ENCODE results near the gene TEX101.

The TEX101 gene

DNA sequence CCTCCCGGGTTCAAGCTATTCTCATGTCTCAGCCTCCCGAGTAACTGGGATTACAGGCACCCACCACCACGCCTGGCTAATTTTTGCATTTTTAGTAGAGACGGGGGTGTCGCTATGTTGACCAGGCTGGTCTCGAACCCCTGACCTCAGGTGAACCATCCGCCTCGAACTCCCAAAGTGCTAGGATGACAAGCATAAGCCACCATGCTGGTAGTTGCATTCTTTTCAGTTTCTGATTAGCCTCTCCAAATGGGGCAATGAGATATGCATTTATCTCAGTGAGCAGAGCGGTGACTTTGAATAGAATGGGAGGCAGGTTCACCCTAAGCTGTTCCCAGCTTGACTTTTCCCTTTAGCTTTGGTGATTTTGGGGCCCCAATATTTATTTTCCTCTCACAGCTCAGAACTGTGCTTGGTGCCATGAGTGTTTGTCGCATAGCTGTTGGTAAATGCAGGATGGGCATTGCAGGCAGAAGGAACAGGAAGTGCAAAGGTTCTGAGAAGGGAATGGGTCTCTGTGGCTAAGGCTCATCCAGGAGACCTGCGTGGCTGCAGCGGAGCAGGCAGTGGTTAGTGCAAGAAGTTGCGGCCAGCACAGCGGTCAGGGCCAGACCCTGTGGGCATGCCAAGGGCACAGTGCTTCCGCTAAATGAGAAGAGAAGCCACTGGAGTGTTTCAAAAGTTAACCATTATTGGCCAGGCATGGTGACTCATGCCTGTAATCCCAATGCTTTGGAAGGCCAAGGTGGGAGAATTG is 30.0 kb downstream of the TEX101 start:
- Histone ChIP-seq H3K27ac (ENCODE audit: low read depth, low read length) (no peak overlapping the region), H3K36me3 (ENCODE audit: control insufficient read depth in 5 of 5, insufficient read depth in 5 of 5, low read length in 5 of 5) (no peaks in the 10 kb centered on the region), H3K9me3 (ENCODE audit: control insufficient read depth in 5 of 5, low read length in 5 of 5) (no peaks in the 10 kb centered on the region), H3K9ac (ENCODE audit: low read length in 5 of 5) (no peak overlapping the region), H3K4me3 (ENCODE audit: low read depth in 1 of 5, low read length in 5 of 5) (no peak overlapping the region), H3K4me1 (ENCODE audit: control insufficient read depth in 5 of 5, insufficient read depth in 5 of 5, low read length in 5 of 5) (peaks cover 0 to 5% (median 0%) of the 10 kb centered on the region in 5 donors), H3K27me3 (ENCODE audit: control insufficient read depth in 5 of 5, insufficient read depth in 4 of 5, low read length in 5 of 5) (no peaks in the 10 kb centered on the region)

DNA sequence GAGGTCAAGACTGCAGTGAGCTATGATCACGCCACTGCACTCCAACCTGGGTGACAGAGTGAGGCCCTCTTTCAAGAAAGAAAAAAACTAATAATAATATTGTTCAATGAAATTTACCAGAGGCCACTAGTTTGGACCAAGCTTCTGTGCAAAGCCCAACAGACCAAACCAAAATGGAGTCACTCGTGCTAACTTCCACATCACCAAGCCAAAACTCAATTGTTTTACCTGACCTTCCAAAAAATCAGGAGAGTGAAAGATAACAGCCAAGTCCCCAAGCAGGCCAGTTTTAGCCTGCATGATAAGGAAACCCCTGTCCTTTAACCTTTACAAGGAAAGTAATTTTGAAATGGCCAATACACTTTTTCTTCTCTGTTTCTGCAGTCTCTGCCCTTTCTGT is 30.7 kb downstream of the TEX101 start:
- Histone ChIP-seq H3K9me3 (ENCODE audit: control insufficient read depth in 5 of 5, low read length in 5 of 5) (no peaks in the 10 kb centered on the region), H3K27me3 (ENCODE audit: control insufficient read depth in 5 of 5, insufficient read depth in 4 of 5, low read length in 5 of 5) (no peaks in the 10 kb centered on the region), H3K27ac (ENCODE audit: low read depth, low read length) (no peak overlapping the region), H3K36me3 (ENCODE audit: control insufficient read depth in 5 of 5, insufficient read depth in 5 of 5, low read length in 5 of 5) (no peaks in the 10 kb centered on the region), H3K9ac (ENCODE audit: low read length in 5 of 5) (no peak overlapping the region), H3K4me1 (ENCODE audit: control insufficient read depth in 5 of 5, insufficient read depth in 5 of 5, low read length in 5 of 5) (peaks cover 0 to 5% (median 0%) of the 10 kb centered on the region in 5 donors), H3K4me3 (ENCODE audit: low read depth in 1 of 5, low read length in 5 of 5) (no peak overlapping the region)

DNA sequence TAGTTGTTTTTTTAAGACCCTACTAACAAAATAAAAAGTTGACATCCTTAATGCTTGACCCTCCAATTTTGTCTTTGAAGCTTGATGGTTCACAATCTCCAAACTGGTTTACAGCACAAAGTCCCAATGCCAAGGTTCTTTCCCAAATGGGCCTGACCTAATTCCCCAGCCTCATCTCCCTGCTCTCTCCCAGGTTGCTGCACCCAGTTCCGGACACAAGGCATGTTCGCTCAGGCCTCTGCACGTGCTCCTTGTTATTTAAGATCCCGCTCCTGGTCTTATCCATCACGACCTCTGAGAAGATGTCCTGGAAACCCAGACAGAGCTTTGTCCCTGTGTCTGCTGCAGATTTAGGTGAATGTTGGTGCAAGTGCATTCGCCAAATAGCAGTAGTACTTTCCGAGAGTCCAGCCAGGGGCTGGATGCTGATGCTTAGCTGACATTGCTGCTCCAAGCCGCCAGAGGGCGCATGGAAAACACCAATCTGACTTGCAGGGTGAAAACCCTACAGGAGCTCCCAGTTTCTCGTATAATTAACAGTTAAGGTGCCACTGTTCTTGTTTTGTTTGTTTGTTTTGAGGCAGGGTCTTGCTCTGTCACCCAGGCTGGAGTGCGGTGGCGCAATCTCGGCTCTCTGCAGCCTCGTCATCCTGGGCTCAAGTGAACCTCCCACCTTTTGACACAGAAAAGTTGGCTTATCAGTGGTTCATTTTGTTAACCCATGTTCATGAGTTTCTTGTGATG is 32.2 kb downstream of the TEX101 start:
- Histone ChIP-seq H3K27ac (ENCODE audit: low read depth, low read length) (no peak overlapping the region), H3K27me3 (ENCODE audit: control insufficient read depth in 5 of 5, insufficient read depth in 4 of 5, low read length in 5 of 5) (no peaks in the 10 kb centered on the region), H3K36me3 (ENCODE audit: control insufficient read depth in 5 of 5, insufficient read depth in 5 of 5, low read length in 5 of 5) (no peaks in the 10 kb centered on the region), H3K4me3 (ENCODE audit: low read depth in 1 of 5, low read length in 5 of 5) (no peak overlapping the region), H3K9me3 (ENCODE audit: control insufficient read depth in 5 of 5, low read length in 5 of 5) (no peaks in the 10 kb centered on the region), H3K9ac (ENCODE audit: low read length in 5 of 5) (no peak overlapping the region), H3K4me1 (ENCODE audit: control insufficient read depth in 5 of 5, insufficient read depth in 5 of 5, low read length in 5 of 5) (peaks cover 0 to 5% (median 0%) of the 10 kb centered on the region in 5 donors)

DNA sequence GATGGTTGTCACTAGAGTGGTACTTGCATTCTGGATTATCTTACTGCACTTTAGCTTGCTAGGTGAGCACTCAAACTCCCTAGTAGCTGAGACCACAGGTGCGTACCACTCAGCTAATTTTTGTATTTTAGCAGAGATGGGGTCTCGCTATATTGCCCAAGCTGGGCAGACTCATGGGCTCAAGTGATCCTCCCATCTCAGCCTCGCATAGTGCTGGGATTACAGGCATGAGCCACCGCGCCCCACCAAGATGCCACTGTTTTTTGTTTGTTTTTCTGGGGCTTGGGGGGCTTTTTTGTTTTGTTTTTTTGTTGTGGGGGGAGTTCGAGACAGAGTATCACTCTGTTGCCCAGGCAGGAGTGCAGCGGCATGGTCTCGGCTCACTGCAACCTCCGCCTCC is 33.0 kb downstream of the TEX101 start:
- Histone ChIP-seq H3K4me3 (ENCODE audit: low read depth in 1 of 5, low read length in 5 of 5) (no peak overlapping the region), H3K27ac (ENCODE audit: low read depth, low read length) (no peak overlapping the region)

DNA sequence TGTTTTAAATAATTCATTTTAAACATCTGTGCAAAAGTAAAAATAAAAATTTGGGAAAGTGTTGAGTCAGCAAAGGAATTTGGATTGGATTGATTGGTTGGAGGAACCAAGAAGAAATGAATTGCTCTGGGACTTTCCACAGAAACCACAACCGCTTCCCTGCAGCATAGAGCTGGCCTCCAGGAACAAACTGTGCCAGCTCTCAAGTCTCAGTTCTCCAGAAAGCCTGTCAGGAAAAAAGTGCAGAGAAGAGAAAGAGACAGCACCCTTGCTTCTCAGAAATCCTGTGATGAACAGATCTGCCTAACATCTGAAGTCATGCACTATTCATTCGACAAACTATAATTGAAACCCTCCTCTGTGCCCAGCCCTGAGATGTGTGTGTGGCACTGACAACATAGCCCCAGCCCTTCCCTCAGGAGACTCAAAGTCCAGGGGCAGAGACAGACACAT is 35.9 kb downstream of the TEX101 start:
- H3K36me3 ChIP-seq (ENCODE audit: control insufficient read depth in 5 of 5, insufficient read depth in 5 of 5, low read length in 5 of 5), result no peaks in the 10 kb centered on the region
- H3K9me3 ChIP-seq (ENCODE audit: control insufficient read depth in 5 of 5, low read length in 5 of 5), result peaks cover 0 to 6% (median 4%) of the 10 kb centered on the region in 5 donors
- H3K27ac ChIP-seq (ENCODE audit: low read depth, low read length), result no peak overlapping the region
- no peak overlapping the region for H3K9ac ChIP-seq (ENCODE audit: low read length in 5 of 5)
- peaks cover 0 to 5% (median 0%) of the 10 kb centered on the region in 5 donors for H3K4me1 ChIP-seq (ENCODE audit: control insufficient read depth in 5 of 5, insufficient read depth in 5 of 5, low read length in 5 of 5)
- no peaks in the 10 kb centered on the region for H3K27me3 ChIP-seq (ENCODE audit: control insufficient read depth in 5 of 5, insufficient read depth in 4 of 5, low read length in 5 of 5)
- H3K4me3 ChIP-seq (ENCODE audit: low read depth in 1 of 5, low read length in 5 of 5), result no peak overlapping the region

More for the DNA sequence above, 33.0 kb downstream of the TEX101 start:
- Histone ChIP-seq H3K9me3 (ENCODE audit: control insufficient read depth in 5 of 5, low read length in 5 of 5) (peaks cover 0 to 4% (median 2%) of the 10 kb centered on the region in 5 donors), H3K27me3 (ENCODE audit: control insufficient read depth in 5 of 5, insufficient read depth in 4 of 5, low read length in 5 of 5) (no peaks in the 10 kb centered on the region), H3K9ac (ENCODE audit: low read length in 5 of 5) (no peak overlapping the region), H3K4me1 (ENCODE audit: control insufficient read depth in 5 of 5, insufficient read depth in 5 of 5, low read length in 5 of 5) (peaks cover 0 to 5% (median 0%) of the 10 kb centered on the region in 5 donors), H3K36me3 (ENCODE audit: control insufficient read depth in 5 of 5, insufficient read depth in 5 of 5, low read length in 5 of 5) (no peaks in the 10 kb centered on the region)

DNA sequence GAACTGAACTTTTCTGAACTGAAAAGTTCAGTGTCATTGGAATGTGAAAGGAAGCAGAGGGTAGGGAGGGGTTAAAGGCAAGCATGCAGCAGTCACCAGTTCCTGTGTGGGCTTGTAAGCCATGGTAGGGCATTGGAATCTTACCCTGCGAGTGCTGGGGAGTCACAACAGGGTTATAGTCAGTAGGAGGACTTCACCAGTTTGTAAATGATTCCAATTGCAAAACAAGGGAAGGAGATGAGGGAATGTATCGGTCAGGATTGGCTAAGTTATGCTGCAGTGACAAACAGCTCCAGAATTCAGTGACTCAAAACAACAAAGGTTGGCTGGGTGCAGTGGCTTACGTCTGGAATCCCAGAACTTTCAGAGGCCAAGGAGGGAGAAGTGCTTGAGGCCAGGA is 37.9 kb downstream of the TEX101 start:
- no peaks in the 10 kb centered on the region for H3K36me3 ChIP-seq (ENCODE audit: control insufficient read depth in 5 of 5, insufficient read depth in 5 of 5, low read length in 5 of 5)
- no peak overlapping the region for H3K27ac ChIP-seq (ENCODE audit: low read depth, low read length)
- H3K4me1 ChIP-seq (ENCODE audit: control insufficient read depth in 5 of 5, insufficient read depth in 5 of 5, low read length in 5 of 5), result peaks cover 0 to 5% (median 0%) of the 10 kb centered on the region in 5 donors
- no peak overlapping the region for H3K4me3 ChIP-seq (ENCODE audit: low read depth in 1 of 5, low read length in 5 of 5)
- H3K9ac ChIP-seq (ENCODE audit: low read length in 5 of 5), result no peak overlapping the region
- no peaks in the 10 kb centered on the region for H3K27me3 ChIP-seq (ENCODE audit: control insufficient read depth in 5 of 5, insufficient read depth in 4 of 5, low read length in 5 of 5)
- H3K9me3 ChIP-seq (ENCODE audit: control insufficient read depth in 5 of 5, low read length in 5 of 5), result peaks cover 0 to 6% (median 4%) of the 10 kb centered on the region in 5 donors

DNA sequence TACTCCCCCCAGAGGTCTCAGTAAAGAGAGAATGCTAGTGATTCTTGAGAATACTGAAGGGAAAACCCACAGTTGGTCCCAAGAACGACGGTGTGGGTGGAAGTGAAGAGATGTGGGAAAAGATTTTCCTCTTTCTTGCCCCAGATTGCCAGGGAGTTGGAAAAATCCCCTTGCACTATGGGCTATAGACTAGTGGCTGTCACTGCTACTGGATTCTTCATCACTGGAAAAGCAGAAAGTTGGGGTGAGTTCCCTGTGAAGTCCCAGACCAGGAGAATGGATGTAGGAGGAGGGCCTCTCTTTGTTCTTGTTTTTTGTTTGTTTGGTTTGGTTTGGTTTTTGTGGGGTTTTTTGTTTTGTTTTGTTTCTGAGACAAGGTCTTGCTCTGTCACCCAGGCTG is 39.3 kb downstream of the TEX101 start:
- H3K27me3 ChIP-seq (ENCODE audit: control insufficient read depth in 5 of 5, insufficient read depth in 4 of 5, low read length in 5 of 5), result no peaks in the 10 kb centered on the region
- H3K4me1 ChIP-seq (ENCODE audit: control insufficient read depth in 5 of 5, insufficient read depth in 5 of 5, low read length in 5 of 5), result peaks cover 0 to 5% (median 0%) of the 10 kb centered on the region in 5 donors
- H3K36me3 ChIP-seq (ENCODE audit: control insufficient read depth in 5 of 5, insufficient read depth in 5 of 5, low read length in 5 of 5), result no peaks in the 10 kb centered on the region
- H3K27ac ChIP-seq (ENCODE audit: low read depth, low read length), result no peak overlapping the region
- H3K4me3 ChIP-seq (ENCODE audit: low read depth in 1 of 5, low read length in 5 of 5), result no peak overlapping the region
- no peak overlapping the region for H3K9ac ChIP-seq (ENCODE audit: low read length in 5 of 5)
- peaks cover 0 to 6% (median 4%) of the 10 kb centered on the region in 5 donors for H3K9me3 ChIP-seq (ENCODE audit: control insufficient read depth in 5 of 5, low read length in 5 of 5)

DNA sequence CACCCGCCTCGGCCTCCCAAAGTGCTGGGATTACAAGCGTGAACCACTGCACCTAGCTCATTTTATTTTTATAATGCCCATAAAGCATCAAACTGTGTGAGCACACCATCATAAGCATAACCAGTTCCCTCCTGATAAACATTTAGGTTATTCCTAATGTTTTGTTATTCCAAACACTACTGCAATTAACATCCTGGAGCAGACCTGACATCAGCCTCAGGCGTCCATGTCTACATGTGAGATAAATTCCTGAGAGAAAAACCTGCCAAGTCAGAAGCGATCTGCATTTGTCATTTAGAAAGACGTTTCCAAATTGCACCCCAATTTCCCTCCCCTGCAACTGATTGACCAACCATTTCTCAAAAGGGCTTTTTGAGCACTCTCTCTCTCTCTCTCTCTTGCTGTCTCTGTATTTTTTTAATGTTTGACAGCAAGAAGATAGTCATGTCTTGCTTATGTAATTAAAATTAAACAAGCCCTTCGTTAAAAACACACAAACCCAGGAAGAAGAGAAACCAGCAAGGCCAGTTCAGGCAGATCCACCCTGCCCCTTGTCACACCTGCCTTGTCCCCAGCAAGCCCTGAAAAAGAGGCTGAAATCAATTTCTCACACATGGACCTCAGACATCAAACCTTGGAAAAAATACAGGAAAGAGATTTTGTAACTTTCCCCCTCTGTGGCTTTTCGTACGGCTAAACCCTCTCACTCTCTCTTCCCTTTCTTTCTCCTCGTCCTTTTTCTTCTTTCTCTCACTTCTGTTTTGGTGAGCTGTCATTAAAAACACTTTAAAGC is 40.8 kb downstream of the TEX101 start:
- Histone ChIP-seq H3K36me3 (ENCODE audit: control insufficient read depth in 5 of 5, insufficient read depth in 5 of 5, low read length in 5 of 5) (no peaks in the 10 kb centered on the region), H3K4me3 (ENCODE audit: low read depth in 1 of 5, low read length in 5 of 5) (no peak overlapping the region), H3K27me3 (ENCODE audit: control insufficient read depth in 5 of 5, insufficient read depth in 4 of 5, low read length in 5 of 5) (no peaks in the 10 kb centered on the region), H3K9me3 (ENCODE audit: control insufficient read depth in 5 of 5, low read length in 5 of 5) (peaks cover 0 to 6% (median 4%) of the 10 kb centered on the region in 5 donors), H3K27ac (ENCODE audit: low read depth, low read length) (no peak overlapping the region), H3K9ac (ENCODE audit: low read length in 5 of 5) (no peak overlapping the region), H3K4me1 (ENCODE audit: control insufficient read depth in 5 of 5, insufficient read depth in 5 of 5, low read length in 5 of 5) (peaks cover 0 to 4% (median 0%) of the 10 kb centered on the region in 5 donors)

DNA sequence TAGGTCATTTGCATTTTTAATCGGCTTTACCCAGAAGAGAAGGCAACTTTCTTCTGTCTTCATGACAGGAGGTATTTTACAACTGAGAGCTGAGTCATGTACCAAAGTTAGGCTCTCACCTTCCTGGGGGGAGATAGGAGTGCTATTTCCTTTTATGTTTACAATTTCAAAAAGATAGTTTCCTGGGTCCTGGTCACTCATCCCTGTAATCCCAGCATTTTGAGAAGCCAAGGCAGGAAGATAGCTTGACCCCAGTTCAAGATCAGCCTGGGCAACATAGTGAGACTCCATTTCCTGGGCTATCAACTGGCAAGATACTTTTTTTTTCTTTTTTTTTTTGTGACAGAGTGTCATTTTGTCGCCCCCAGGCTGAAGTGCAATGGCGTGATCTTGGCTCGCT is 43.1 kb downstream of the TEX101 start:
- no peak overlapping the region for H3K27ac ChIP-seq (ENCODE audit: low read depth, low read length)
- H3K27me3 ChIP-seq (ENCODE audit: control insufficient read depth in 5 of 5, insufficient read depth in 4 of 5, low read length in 5 of 5), result no peaks in the 10 kb centered on the region
- H3K4me1 ChIP-seq (ENCODE audit: control insufficient read depth in 5 of 5, insufficient read depth in 5 of 5, low read length in 5 of 5), result peaks cover 0 to 3% (median 2%) of the 10 kb centered on the region in 5 donors
- H3K4me3 ChIP-seq (ENCODE audit: low read depth in 1 of 5, low read length in 5 of 5), result no peak overlapping the region
- H3K36me3 ChIP-seq (ENCODE audit: control insufficient read depth in 5 of 5, insufficient read depth in 5 of 5, low read length in 5 of 5), result no peaks in the 10 kb centered on the region
- no peak overlapping the region for H3K9ac ChIP-seq (ENCODE audit: low read length in 5 of 5)
- peaks cover 0 to under 1% (median 0%) of the 10 kb centered on the region in 5 donors for H3K9me3 ChIP-seq (ENCODE audit: control insufficient read depth in 5 of 5, low read length in 5 of 5)
